COLO668 (cell line): ENCODE data around the gene RBBP6.
"Not testable (repeated sequence)": the region's sequence is repeated elsewhere in the genome, so short reads cannot be mapped to it uniquely, and the experiment has no call there.

Source experiments
- DNase-seq: peaks from one replicate; lab custom pipeline; 2025; ENCODE audit not compliant: unreplicated experiment; lab: John Stamatoyannopoulos, UW

RBBP6 gene, protein sequence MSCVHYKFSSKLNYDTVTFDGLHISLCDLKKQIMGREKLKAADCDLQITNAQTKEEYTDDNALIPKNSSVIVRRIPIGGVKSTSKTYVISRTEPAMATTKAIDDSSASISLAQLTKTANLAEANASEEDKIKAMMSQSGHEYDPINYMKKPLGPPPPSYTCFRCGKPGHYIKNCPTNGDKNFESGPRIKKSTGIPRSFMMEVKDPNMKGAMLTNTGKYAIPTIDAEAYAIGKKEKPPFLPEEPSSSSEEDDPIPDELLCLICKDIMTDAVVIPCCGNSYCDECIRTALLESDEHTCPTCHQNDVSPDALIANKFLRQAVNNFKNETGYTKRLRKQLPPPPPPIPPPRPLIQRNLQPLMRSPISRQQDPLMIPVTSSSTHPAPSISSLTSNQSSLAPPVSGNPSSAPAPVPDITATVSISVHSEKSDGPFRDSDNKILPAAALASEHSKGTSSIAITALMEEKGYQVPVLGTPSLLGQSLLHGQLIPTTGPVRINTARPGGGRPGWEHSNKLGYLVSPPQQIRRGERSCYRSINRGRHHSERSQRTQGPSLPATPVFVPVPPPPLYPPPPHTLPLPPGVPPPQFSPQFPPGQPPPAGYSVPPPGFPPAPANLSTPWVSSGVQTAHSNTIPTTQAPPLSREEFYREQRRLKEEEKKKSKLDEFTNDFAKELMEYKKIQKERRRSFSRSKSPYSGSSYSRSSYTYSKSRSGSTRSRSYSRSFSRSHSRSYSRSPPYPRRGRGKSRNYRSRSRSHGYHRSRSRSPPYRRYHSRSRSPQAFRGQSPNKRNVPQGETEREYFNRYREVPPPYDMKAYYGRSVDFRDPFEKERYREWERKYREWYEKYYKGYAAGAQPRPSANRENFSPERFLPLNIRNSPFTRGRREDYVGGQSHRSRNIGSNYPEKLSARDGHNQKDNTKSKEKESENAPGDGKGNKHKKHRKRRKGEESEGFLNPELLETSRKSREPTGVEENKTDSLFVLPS (N-terminal part only)

DNA sequence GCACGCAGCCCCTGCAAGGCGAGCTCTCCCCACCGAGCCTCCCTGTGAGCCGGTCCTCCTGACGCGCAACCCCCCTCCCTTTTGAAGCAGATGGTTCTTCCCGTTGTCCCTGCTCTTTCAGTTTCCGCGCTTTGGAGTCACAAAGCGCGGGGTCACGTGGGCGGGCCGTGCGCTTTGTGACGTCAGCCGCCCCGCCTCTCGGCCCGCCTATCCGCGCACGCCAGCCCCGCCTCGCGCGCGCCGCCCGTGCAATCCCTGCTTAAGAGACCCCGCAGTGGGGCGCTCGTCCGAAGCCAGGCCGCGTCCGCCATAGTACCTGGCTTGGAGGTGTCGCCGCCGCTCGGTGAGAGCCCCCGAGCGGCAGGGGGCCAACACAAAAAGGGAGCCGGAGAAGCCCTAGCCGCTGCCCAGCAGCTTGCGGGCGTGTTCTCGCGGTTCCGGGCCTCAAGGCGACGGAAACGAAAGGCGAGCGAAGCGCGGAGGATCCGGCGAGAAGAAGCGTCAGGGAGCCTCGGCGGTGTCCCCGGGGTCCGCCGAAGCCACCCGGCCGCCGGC lies at the start of gene RBBP6:
TSS of gene RBBP6 (plus strand) at position 272 of the 555 bp plus-strand sequence. CDS start 1,061 bp downstream, outside the sequence.
- DNase-seq = peak; percentile 96

DNA sequence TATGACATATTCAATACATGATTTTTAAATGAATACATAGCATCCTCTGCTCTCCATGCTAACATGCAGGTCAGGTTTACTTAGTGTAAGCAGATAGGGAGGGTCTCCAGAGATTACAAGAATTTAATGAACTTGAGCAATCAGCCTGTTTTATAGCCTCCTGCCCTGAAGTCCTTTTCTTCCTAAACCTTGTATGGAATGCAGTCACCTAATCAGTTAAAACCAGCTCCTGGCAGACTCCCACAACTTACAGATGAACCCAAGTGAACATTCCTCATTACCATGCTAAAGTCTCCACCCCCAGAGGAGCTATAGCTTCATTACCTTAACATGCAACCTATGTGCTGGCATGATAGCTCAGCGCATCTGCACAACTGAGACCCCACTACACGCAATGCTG lies 48.5 kb upstream of the RBBP6 start:
- DNase-seq = no peak

DNA sequence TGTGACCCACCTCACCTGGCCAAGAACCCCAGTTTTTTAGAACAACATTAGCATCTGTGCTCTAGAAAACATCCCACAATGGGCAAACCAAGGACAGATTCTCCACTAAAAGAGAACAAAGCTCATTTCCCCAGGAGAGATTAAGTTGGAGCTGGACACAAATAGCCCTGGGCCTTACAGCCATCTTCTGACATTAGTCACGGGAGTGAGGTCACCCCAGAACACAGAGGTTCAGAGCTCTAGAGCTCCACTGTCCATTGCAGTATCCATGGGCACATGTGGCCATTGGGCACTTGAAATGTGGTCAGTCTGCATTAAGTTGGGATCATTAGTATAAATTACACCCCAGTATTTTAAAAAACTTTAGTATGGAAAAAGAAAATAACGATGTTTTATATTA lies 47.6 kb upstream of the RBBP6 start:
- no peak for DNase-seq

DNA sequence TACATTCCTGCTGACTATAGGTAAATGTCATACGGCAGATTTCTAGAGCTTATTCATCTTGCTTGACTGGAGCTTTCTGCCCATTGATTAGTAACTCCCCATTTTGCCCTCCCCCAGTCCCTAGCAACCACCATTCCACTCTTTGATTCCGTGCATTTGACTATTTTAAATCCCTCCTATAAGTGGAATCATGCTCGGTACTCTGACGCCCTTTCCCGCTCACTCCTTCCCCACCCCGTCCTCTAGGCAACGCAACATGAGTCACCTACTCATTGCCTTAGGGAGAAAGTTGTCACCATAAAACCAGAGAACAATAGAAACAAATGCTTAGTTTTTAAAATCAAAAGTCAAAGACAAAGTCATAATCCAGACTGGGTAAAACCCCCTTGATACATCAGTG lies 45.5 kb upstream of the RBBP6 start:
- DNase-seq = no peak

DNA sequence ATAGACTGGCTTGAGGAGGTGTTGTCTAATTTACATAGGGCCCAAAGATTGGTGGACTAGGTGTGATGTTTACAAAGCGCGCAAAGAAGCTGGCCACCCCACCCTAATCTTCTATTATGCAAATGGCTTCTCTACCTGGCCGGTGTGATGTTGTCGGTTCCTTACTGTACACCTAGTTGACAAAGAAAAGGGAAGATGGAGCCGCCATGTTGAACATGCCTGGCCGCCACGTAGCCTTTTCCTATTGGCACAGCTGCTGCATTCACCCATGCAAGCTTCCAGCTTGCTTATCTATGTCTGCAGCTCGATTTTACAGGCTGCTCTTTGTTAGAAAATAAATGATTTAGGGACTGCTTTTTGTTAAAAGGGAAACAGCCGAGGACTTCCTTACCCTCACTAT lies 44.2 kb upstream of the RBBP6 start:
- DNase-seq = not testable (repeated sequence)

DNA sequence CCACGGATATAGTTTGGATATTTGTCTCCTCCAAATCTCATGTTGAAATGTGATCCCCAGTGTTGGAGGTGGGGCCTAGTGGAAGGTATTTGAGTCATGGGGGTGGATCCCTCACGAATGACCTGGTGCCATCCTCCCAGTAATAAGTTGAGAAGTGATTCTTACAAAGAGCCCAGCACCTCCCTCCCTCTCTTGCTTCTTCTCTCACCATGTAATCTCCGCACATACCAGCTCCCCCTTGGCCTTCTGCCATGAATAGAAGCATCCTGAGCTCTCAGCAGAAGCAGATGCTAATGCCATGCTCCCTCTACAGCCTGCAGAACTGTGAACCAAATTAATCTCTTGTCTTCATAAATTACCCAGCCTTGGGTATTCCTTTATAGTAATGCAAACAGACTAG lies 41.9 kb upstream of the RBBP6 start:
- DNase-seq = no peak

DNA sequence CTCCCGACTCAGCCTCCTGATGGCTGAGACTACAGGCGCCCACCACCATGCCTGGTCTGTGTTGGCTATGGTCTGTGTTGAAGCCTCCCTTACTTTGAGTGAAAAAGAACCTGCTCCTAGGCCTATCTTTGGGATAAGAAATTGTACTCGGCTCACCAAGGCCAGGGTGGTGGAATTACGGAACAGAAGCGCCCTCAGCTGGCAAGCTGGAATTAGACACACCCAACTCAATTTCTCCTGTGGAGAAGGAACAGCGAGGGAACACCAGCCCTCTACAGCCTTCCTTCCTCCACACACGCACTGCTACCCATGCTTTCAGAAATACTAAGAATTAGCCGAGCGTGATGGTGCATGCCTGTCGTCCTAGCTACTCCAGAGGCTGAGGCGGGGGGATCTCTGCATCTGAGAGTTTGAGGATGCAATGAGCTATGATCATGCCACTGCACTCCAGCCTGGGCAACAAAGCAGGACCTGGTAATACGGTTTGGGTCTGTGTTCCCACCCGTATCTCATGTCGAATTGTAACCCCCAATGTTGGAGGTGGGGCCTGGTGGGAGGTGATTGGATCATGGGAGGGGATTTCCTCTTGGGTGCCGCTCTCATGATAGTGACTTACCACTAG lies 40.1 kb upstream of the RBBP6 start:
- DNase-seq = no peak

DNA sequence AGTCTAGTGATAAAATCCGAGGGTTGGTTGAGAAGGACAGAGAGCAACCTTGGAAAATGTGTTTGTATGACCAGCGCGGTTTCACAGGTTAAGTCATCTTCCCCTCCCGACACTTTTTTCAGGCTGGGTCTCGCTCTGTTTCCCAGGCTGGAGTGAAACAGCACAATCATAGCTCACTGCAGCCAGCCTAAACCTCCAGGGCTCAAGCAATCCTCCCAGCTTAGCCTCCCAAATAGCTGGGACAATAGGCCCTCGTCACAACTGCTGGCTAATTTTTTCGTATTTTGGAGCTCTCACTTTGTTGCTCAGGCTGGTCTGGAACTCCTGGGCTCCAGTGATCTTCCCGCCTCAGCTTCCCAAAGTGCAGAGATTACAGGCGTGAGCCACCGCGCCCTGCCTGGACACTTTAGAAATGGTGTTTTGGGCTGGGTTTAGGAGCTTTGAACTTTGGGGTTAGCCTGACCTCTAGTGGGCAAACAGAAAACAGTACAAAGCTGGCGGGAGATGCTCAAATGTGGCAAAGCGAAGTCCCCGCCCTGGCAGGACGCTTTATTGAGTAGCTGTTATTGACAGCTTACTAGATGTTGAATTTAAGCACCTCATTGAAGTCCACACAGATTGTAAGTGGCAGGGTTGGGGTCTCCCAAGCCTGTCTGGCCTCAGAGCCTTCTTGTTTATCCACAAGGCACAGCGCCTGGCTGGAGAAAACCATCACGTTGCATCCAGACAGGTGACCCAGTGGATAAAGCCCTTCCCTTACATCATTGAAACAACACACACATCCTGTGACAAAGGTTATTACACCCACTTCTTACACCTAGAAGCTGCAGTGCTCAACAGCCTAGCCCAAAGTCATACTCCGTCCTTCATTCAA lies 34.7 kb upstream of the RBBP6 start:
- peak; percentile 37 for DNase-seq

DNA sequence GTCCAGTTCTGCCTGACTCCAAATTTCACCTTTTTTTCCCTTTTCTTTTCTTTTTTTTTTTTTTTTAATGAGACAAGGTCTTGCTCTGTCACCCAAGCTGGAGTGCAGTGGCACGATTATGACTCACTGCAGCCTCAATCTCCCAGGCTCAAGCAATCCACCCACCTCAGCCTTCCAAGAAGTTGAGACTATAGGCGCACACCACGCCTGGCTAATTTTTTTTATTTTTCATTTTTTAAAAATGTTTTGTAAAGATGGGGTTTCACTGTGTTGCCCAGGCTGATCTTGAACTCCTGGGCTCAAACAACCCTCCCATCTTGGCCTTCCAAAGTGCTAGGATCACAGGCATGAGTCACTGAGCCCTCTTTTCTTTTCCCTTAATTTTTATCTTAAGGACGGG lies 33.4 kb upstream of the RBBP6 start:
- no peak for DNase-seq

DNA sequence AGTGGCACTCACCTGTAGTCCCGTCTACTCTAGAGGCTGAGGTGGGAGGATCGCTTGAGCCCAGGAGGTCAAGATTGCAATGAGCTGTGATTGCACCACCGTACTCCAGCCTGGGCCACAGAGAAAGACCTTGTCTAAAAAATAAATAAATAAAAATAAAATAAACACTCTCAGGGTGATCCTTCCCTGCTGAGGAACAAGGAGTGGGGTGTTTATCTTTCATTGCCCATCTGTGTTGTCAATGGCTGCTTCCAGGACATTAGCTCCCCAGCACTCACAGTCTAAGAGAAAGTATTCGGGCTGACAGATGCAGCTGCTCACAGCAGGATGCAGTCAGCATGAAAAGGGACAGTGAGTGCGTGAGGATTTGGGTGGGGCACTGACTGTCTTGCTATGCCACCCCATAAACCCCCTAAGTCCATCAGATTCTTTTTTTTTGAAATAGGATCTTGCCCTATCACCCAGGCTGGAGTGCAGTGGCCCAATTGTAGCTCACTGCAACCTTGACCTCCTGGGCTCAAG lies 31.3 kb upstream of the RBBP6 start:
- no peak for DNase-seq

DNA sequence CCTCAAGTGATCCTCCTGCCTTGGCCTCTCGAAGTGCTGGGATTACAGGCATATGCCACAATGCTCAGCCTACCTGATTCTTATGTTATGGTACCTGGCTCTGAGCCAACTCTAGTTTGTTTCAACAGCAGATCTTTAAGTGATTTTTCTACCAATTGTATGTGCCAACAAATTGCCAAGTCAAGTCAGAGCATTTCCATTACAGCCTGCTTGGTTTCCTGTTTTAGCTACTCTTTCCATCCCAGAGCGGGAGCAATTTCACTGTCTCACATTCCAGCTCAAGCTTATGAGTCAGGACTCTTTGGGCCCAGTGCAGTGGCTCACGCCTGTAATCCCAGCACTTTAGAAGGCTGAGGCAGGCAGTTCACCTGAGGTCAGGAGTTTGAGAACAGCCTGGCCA lies 30.8 kb upstream of the RBBP6 start:
- no peak for DNase-seq

DNA sequence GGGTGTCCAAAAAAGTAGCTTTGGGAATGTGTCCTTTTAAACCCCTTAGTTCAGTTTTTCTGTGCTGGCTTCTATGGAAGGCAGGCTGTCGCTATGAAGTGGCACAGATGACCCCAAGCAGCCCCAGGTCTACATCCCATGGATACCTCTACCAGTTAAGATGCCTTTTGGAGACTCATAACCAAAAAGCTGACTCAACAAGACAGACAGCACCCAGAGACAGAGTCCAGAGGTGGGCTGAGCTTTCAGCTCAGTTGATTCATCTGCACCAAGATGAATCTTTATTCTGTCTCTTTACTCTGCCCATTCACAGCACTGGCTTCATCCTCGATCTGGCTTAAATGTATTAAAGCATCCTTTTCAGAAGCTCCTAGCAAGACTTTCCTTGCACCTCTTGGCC lies 29.8 kb upstream of the RBBP6 start:
- DNase-seq = no peak

DNA sequence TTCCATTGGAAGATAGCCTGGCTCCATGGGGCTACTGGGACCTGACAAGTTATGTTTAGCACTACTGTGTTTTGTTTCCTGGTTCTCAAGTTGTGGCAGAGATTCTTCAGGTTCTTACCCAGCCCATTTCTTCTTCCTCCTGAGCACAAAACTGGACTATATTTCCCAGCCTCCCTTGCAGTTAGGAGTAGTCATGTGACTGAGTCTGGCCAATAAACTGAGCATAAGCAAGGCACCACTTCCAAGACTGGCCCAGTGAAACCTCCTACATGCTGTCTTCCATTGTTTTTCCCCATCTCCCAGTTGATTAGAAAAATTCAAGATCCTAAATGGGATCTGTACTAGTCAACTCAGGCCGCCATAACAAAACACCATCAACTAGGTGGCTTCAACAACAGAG lies 28.2 kb upstream of the RBBP6 start:
- DNase-seq = no peak

DNA sequence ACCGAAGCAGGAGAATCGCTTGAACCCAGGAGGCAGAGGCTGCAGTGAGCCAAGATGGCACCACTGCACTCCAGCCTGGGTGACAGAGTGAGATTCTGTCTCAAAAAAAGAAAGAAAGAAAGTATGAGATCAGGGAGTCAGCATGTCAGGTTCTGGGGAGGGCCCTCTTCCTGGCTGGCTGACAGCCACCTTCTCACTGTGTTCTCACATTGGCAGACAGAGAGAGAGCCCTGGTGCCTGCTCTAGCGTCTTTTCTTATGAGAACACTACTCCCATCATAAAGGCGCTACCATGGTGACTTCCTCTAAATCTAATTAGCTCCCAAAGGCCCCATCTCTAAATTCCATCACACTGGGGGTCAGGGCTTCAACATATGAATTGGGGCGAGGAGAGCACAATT lies 27.6 kb upstream of the RBBP6 start:
- no peak for DNase-seq

DNA sequence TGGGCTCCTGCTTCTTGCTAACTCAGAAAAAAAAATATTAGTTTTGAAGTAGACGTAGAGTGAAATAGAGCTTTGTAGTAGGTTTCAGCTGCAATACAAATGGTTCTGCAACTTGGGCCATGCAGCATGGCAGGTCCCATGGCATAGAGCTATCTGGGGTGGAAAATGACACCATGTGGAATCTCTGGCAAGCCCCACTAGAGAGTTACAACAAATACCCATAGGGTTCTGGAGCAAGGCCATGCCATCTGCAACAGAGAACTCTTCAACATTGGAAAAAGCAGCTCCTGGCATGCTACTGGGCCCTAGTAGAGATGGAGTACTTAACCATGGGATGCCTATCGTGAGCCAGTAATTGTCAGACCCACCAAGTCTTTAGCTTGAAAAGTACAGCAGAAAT lies 25.3 kb upstream of the RBBP6 start:
- DNase-seq = no peak

DNA sequence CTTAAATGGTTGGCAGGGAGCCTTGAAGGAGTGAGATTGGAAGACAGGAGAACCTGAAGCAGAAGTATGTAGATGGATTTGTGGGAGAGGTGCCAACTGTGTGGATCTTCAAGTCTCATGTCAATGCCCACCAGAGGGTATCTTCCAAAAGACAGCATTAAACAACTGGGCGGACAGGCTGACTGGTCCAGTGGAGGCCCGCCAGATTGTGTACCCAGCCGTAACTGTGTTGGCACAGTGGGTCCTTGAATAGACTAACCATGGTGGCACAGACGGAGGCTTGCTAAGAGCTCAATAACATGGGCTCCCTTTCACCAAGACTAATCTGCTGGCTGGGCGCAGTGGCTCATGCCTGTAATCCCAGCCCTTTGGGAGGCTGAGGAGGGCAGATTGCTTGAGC lies 24.2 kb upstream of the RBBP6 start:
- DNase-seq = no peak

DNA sequence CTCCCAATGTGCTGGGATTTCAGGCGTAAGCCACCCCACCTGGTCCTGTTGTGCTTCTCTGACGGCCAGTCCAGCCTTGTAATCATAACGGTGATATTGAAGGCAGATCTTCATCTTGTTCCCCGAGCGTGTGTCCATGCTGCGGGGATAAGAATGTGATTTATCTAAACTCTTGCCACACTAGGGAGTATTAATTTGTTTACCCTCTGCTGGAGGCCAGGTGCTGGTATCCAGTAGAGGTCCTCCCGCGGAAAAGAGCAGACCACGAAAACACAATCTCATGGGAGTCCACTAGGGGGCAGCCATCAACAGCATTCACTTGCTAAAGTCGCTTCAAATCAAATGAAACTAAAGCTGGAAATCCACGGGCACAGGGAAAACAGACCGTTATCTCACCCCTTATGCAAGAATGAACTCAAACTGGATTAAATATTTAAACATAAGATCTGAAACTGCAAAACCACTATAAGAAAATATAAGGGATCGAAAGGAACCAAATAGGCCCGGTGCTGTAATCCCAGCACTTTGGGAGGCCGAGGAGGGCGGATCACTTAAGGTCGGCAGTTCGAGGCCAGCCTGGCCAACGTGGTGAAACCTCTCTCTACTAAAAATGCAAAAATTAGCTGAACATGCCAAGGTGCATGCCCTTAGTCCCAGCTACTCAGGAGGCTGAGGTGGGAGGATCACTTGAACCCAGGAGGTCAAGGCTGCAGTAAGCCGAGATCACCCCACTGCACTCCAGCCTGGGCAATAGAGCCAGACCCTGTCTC lies 22.3 kb upstream of the RBBP6 start:
- DNase-seq = peak; percentile 69

DNA sequence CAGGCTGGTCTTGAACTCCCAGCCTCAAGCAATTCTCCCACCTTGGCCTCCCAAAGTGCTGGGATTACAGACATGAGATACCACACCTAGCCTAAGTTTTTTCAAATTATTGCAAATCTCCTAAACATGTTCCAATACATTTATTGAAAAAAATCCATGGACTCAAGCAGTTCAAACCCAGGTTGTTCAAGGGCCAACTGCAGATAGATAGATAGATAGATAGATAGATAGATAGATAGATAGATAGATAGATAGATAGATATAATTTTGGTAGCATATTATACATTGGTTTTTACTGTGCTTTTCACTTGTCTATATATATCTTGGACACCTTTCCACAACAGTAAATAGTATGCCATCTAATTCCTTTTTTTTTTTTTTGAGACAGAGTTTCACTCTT lies 20.9 kb upstream of the RBBP6 start:
- DNase-seq = no peak

DNA sequence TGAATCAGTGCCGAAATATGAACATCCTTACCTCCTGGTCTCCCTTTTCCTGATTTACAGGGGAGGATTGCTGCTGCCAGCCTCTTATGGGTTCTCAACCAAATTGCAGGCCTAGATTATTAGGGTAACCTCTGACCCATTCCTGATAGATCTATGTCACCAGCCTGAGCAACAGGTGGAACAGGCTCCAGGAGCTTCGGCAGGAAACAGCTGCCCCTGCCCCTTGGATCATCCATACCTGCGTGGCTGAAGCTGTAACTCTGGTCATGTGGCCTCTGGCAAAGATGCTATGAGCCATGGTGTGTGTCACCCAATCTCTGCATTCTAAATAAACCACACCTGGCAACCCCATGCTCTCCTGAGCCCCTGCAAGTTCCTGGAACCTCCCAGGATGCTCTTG lies 18.4 kb upstream of the RBBP6 start:
- DNase-seq = peak; percentile 3
